ENCODE data around the gene ADPRHL1.
A peak's percentile ranks its signal among the peaks of the same experiment; 100 is the strongest.

The ADPRHL1 gene

GRCh38 chr13:113495494-113496210 is 42.4 kb upstream of the ADPRHL1 start:
- no peak for DNase-seq (ENCODE audit: low read depth)
- no peak for TF ChIP-seq CTCF (IDR thresholded peaks at IDR 0.05; ENCODE audit: insufficient read depth, low read depth, low read length, missing control alignments)
- H3K4me3 ChIP-seq (ENCODE audit: low read depth, low read length), result no peak overlapping the region

- H3K4me3 ChIP-seq (ENCODE audit: low read depth, low read length), result peak overlapping the region; percentile 32
- peak; percentile 54 for DNase-seq (ENCODE audit: low read depth)
- TF ChIP-seq CTCF (IDR thresholded peaks at IDR 0.05; ENCODE audit: insufficient read depth, low read depth, low read length, missing control alignments), result no peak
These were observed 40.1 kb upstream of the ADPRHL1 start for GRCh38 chr13:113493315-113493951.

GRCh38 chr13:113491982-113492381 is 38.7 kb upstream of the ADPRHL1 start:
- no peak for DNase-seq (ENCODE audit: low read depth)
- no peak for TF ChIP-seq CTCF (IDR thresholded peaks at IDR 0.05; ENCODE audit: insufficient read depth, low read depth, low read length, missing control alignments)
- H3K4me3 ChIP-seq (ENCODE audit: low read depth, low read length), result peak overlapping the region; percentile 80

- no peak for TF ChIP-seq CTCF (IDR thresholded peaks at IDR 0.05; ENCODE audit: insufficient read depth, low read depth, low read length, missing control alignments)
- peak overlapping the region; percentile 80 for H3K4me3 ChIP-seq (ENCODE audit: low read depth, low read length)
- DNase-seq (ENCODE audit: low read depth), result peak; percentile 24
These were observed 38.2 kb upstream of the ADPRHL1 start for GRCh38 chr13:113491418-113491883.

- TF ChIP-seq CTCF (IDR thresholded peaks at IDR 0.05; ENCODE audit: insufficient read depth, low read depth, low read length, missing control alignments), result no peak
- H3K4me3 ChIP-seq (ENCODE audit: low read depth, low read length), result peak within 1 kb of the TSS; percentile 80
- peak; percentile 96 for DNase-seq (ENCODE audit: low read depth)
These were observed 37.5 kb upstream of the ADPRHL1 start, which contains the start of gene DCUN1D2 for GRCh38 chr13:113490496-113491417. Gene DCUN1D2 (minus strand): TSS chr13:113490711. CDS start chr13:113490669, 42 bp downstream.

GRCh38 chr13:113489549-113490495 is 36.5 kb upstream of the ADPRHL1 start:
- H3K4me3 ChIP-seq (ENCODE audit: low read depth, low read length), result peak overlapping the region; percentile 67
- no peak for TF ChIP-seq CTCF (IDR thresholded peaks at IDR 0.05; ENCODE audit: insufficient read depth, low read depth, low read length, missing control alignments)
- DNase-seq (ENCODE audit: low read depth), result peak; percentile 50
